ENCODE data around the gene AXL. TPM values are rescaled to one million over a fixed set of nuclear protein-coding genes. Genes with fewer than 3 reads are reported as not detected.

AXL gene
- total and polyA plus RNA-seq, 9 of the 15 experiments (the other 6 are each of a cell fraction or from before 2014, with no cell fraction given), result 0.80 to 6.6 (median 1.6) TPM

GRCh38 chr19:41265395-41266153 is 46.6 kb downstream of the AXL start:
- intact Hi-C loops (cut with micrococcal nuclease) (loop anchor here (2.0 kb wide), 1 partner anchor 173 kb away; the partner anchor contains the start of gene DMAC2), in situ Hi-C loops (cut with MboI) (no loop called here)
- H3K9me3 ChIP-seq (replicated peaks; ENCODE audit: control insufficient read depth, insufficient read depth, low read depth, low read length), result no peaks in the 10 kb centered on the region
- peak overlapping the region; percentile 91 for H3K4me2 ChIP-seq (ENCODE audit: insufficient read depth, low read length)
- H3K36me3 ChIP-seq (ENCODE audit: control insufficient read depth, insufficient read depth, low read length), result peaks cover 42% of the 10 kb centered on the region
- H3K9me1 ChIP-seq (ENCODE audit: control insufficient read depth, insufficient read depth, low read length), result no peaks in the 10 kb centered on the region
- peaks cover 0 to 4% of the 10 kb centered on the region in 2 experiments; a peak in 1 of 5 replicates for H3K27me3 ChIP-seq (ENCODE audit: control insufficient read depth in 2 of 2, insufficient read depth in 2 of 2, low read length in 2 of 2)
- 0 out of 2 replicates have a peak overlapping the region, but pooled peaks have one; percentile 9 for H2AFZ ChIP-seq (ENCODE audit: low read depth, low read length)
- peaks cover 11 to 31% of the 10 kb centered on the region in 2 experiments; a peak in 4 of 5 replicates for H3K4me1 ChIP-seq (replicated peaks in 1 of 2; ENCODE audit: control insufficient read depth in 2 of 2, insufficient read depth in 2 of 2, low read length in 2 of 2)
- no TSS peak for BruUV-seq (replicated peaks)
- H3K4me3 ChIP-seq, result peak overlapping the region; percentile 94
- ATAC-seq (no peak), DNase-seq (ENCODE audit: extremely low read depth in 1 of 4, low spot score in 3 of 4) (peak; percentile 20 to 44 (median 23)), FAIRE-seq (peak; percentile 26)
- peak overlapping the region; percentile 99 for H3K27ac ChIP-seq (ENCODE audit: extremely low read depth, low read depth, low read length)
- peaks cover 61% of the 10 kb centered on the region for H3K79me2 ChIP-seq (ENCODE audit: control insufficient read depth, insufficient read depth, low read length)
- no peaks in the 10 kb centered on the region; the same call in 1 of the 2 replicates for H4K20me1 ChIP-seq (replicated peaks; ENCODE audit: control insufficient read depth, insufficient read depth, low read length)
- H3K9ac ChIP-seq (ENCODE audit: insufficient read depth in 1 of 2, low read depth in 2 of 2, low read length in 2 of 2), result peak overlapping the region; percentile 99 to 100
- CTCF ChIA-PET (ENCODE audit: low intra/inter-chr PET ratio), result no interaction called here
- WGBS (ENCODE audit: insufficient coverage, low coverage, missing lambda C conversion rate), result 2% methylated on average over 16 of the region's 17 CpGs
- POLR2A ChIA-PET, result interaction anchor here (0.6 to 1.6 kb wide), 6 partner anchors 17 to 463 kb away, joined by 3 to 8 read pairs (median 3); no protein-coding TSS in a partner anchor
- TF ChIP-seq E2F4 (CRISPR knock-in tag; IDR thresholded peaks at IDR 0.05; ENCODE audit: low read depth), result no peak
- TF ChIP-seq BRF2 (IDR thresholded peaks at IDR 0.05; ENCODE audit: borderline replicate concordance, insufficient read depth, insufficient read length), result no peak
- TF ChIP-seq RBBP5 (IDR thresholded peaks at IDR 0.05; ENCODE audit: borderline replicate concordance, insufficient read depth, low read length, poor library complexity, severe bottlenecking), result peak; percentile 9
- TF ChIP-seq KDM5B (IDR thresholded peaks at IDR 0.05; ENCODE audit: insufficient replicate concordance, low read depth, low read length), result peak; percentile 10
- 0 out of 4 replicates have a peak, but pooled peaks of 1 of the 2 experiments have one; percentile 58 for TF ChIP-seq MLLT1 (IDR thresholded peaks at IDR 0.05)
- TF ChIP-seq ZNF766 (CRISPR knock-in tag; conservative IDR thresholded peaks at IDR 0.05), result 0 out of 2 replicates have a peak, but pooled peaks have one; percentile 40
- TF ChIP-seq SIN3A (IDR thresholded peaks at IDR 0.05; ENCODE audit: borderline replicate concordance in 2 of 2, control insufficient read depth in 1 of 2, low read depth in 2 of 2, low read length in 2 of 2), result 0 out of 4 replicates have a peak, but pooled peaks of 1 of the 2 experiments have one; percentile 31
- no peak for TF ChIP-seq ZNF121 (CRISPR knock-in tag; conservative IDR thresholded peaks at IDR 0.05)
- peak; percentile 31; the same call in 1 of the 2 replicates for TF ChIP-seq ZBTB26 (CRISPR knock-in tag; IDR thresholded peaks at IDR 0.05)
- no peak for TF ChIP-seq ZC3H11A (IDR thresholded peaks at IDR 0.05; ENCODE audit: low read depth, low read length)
- 0 out of 4 replicates have a peak, but pooled peaks of 1 of the 2 experiments have one; percentile 17 for TF ChIP-seq MAZ (CRISPR knock-in tag; conservative IDR thresholded peaks at IDR 0.05 in 1 of 2, IDR thresholded peaks at IDR 0.05 in 1 of 2)
- 0 out of 2 replicates have a peak, but pooled peaks have one; percentile 13 for TF ChIP-seq NFIC (IDR thresholded peaks at IDR 0.05)
